ENCODE measurements around the gene MTR. TPM values are rescaled to one million over a fixed set of nuclear protein-coding genes. Genes with fewer than 3 reads are reported as not detected.

The MTR gene
- total RNA-seq, 1 donor from 2014 or later, result 37.1 TPM

DNA sequence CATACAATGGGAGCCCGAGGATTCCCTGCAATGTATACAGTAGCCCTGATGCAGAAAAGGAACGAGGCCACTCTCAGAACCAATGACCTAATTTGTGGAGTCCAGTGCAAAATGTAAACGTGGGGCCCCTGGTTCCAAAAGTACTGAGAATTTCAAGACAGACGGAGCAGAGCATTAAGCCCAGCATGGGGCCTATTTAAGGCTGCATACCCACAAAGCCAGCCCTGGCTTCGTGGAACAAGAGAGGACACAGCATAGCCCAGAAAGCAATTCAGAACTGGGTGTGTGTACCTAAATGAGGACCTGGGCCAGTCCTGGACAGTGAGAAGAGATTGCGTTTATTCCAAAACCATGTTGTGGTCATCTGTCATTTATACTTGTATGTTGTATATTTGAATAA, 153.9 kb downstream of the MTR start:
- intact Hi-C loops (cut with micrococcal nuclease), result no loop called here
- Mint-ChIP-seq H3K27ac (no peak overlapping the region), H3K4me1 (no peaks in the 10 kb centered on the region), H3K36me3 (ENCODE audit: low read depth) (no peaks in the 10 kb centered on the region), H3K4me3 (no peak overlapping the region), H3K27me3 (no peaks in the 10 kb centered on the region), H3K9me3 (peaks cover 4% of the 10 kb centered on the region)
- TF ChIP-seq, protein P1, sequence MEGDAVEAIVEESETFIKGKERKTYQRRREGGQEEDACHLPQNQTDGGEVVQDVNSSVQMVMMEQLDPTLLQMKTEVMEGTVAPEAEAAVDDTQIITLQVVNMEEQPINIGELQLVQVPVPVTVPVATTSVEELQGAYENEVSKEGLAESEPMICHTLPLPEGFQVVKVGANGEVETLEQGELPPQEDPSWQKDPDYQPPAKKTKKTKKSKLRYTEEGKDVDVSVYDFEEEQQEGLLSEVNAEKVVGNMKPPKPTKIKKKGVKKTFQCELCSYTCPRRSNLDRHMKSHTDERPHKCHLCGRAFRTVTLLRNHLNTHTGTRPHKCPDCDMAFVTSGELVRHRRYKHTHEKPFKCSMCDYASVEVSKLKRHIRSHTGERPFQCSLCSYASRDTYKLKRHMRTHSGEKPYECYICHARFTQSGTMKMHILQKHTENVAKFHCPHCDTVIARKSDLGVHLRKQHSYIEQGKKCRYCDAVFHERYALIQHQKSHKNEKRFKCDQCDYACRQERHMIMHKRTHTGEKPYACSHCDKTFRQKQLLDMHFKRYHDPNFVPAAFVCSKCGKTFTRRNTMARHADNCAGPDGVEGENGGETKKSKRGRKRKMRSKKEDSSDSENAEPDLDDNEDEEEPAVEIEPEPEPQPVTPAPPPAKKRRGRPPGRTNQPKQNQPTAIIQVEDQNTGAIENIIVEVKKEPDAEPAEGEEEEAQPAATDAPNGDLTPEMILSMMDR (IDR thresholded peaks at IDR 0.05), result no peak
- ChIA-PET CTCF (no interaction called here), POLR2A (no interaction called here)
- ATAC-seq (ENCODE audit: low read depth) (no peak), DNase-seq (no peak)

DNA sequence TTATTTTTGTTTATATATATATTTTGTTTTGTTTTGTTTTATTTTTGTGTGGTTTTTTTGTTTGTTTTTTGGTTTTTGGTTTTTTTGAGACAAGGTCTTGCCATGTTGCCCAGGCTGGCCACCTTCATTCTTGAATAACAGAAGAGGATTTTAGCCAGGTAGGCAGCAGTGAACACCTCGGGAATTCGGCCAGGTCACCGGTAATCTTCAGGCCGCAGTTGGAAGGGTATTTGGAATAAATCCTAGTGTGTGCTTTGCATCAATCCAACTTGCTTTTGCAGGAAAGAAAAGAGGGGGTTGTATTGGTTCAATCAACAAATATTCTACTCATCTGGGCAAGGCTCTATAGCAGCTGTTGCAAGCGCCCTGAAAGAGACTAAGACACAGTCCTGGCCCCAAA, 155.3 kb downstream of the MTR start:
- intact Hi-C loops (cut with micrococcal nuclease), result no loop called here
- CTCF ChIA-PET, result no interaction called here
- H3K9me3 Mint-ChIP-seq, result peaks cover 7% of the 10 kb centered on the region
- TF ChIP-seq, protein P1 (IDR thresholded peaks at IDR 0.05), result no peak
- no peaks in the 10 kb centered on the region for H3K4me1 Mint-ChIP-seq
- no peak overlapping the region for H3K4me3 Mint-ChIP-seq
- no peaks in the 10 kb centered on the region for H3K36me3 Mint-ChIP-seq (ENCODE audit: low read depth)
- no peak overlapping the region for H3K27ac Mint-ChIP-seq
- no peaks in the 10 kb centered on the region for H3K27me3 Mint-ChIP-seq
- DNase-seq, result no peak
- POLR2A ChIA-PET, result no interaction called here
- no peak for ATAC-seq (ENCODE audit: low read depth)

DNA sequence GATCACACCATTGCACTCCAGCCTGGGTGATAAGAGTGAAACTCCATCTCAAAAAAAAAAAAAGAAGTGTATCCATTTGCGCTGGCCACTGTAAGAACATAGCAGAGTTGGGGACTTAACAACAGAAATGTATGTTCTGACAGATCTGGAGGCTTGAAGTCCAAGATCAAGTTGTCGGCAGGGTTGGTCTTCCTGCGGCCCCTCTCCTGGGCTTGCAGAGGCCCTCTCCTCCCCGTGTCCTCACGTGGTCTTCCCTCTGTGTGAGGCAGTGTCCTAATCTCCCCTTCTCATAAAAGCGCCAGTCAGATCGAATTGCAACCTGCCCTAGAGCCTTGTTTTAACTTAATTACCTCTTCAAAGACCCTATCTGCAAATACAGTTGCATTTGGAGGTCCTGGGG, 156.6 kb downstream of the MTR start:
- DNase-seq (no peak), ATAC-seq (ENCODE audit: low read depth) (no peak)
- Mint-ChIP-seq H3K36me3 (ENCODE audit: low read depth) (no peaks in the 10 kb centered on the region), H3K4me3 (no peak overlapping the region), H3K9me3 (peaks cover 7% of the 10 kb centered on the region), H3K4me1 (no peaks in the 10 kb centered on the region), H3K27me3 (no peaks in the 10 kb centered on the region), H3K27ac (no peak overlapping the region)
- TF ChIP-seq, protein P1 (IDR thresholded peaks at IDR 0.05), result no peak
- POLR2A ChIA-PET, result no interaction called here
- intact Hi-C loops (cut with micrococcal nuclease), result no loop called here
- CTCF ChIA-PET, result no interaction called here

DNA sequence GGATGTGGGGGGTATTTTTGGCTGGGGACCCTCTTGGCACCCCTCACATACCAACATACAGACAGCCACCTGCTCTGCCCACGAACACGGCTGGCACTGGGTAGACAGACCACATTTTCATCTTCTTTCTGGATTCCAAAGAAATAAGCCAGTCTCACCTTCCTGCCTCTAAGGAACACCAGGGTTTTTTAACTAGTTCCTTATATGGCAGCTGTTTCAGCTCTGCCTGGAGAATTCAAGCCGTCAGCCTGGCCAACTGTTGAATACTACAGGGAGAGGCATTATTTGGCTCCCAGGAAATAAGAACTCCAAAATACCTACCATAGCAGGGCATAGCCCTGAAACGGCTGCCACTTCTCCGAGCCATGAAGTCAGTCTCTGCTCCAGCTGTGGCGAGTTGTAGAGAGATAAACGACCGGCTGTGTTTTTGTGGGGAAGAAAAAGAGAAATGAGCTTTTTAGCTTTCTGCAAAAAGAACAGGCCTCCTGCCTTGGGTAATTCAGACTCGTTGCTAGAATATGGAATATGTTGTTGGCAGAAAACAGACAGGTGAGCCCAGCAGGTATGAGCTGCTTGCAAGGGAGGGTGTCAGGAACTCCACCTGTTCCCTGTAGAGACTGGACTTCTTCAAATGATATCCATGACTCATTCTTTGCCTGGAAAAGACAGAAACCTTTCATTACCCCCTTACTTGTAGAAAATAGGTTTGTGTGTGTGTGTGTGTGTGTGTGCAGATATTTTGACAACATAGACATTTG, 157.3 kb downstream of the MTR start:
- no peak for DNase-seq
- Mint-ChIP-seq H3K4me3 (no peak overlapping the region), H3K4me1 (no peaks in the 10 kb centered on the region), H3K36me3 (ENCODE audit: low read depth) (no peaks in the 10 kb centered on the region), H3K27me3 (no peaks in the 10 kb centered on the region), H3K9me3 (peaks cover 7% of the 10 kb centered on the region), H3K27ac (no peak overlapping the region)
- ATAC-seq (ENCODE audit: low read depth), result no peak
- TF ChIP-seq, protein P1 (IDR thresholded peaks at IDR 0.05), result no peak
- intact Hi-C loops (cut with micrococcal nuclease), result no loop called here
- ChIA-PET CTCF (no interaction called here), POLR2A (no interaction called here)

DNA sequence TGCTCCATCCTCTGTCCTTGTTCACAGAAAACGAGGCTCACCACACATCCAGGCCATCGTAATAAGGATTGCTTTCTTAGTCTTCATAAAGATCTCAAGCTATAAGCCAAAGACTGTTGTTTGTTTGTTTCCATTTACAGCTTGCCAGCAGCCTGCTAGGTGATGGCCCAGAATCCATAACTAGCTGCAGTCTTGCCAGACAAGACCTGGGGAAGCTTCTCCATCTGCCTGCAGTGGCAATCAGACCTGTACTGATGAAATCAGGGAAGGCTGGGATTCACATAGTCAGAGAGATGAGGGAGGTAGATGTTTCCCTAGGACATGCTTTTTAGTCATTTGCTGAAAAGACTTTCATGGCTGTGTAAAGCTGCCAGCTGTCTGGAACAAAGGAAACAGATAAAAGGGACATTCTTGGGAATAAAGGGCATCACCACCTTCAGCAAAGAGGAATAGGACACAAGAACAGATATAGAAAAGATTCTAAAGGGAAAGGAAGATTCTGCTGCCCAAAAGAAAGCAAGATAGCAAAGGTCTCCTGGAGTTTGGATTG, 158.1 kb downstream of the MTR start:
- no peak for ATAC-seq (ENCODE audit: low read depth)
- ChIA-PET CTCF (no interaction called here), POLR2A (no interaction called here)
- Mint-ChIP-seq H3K27ac (no peak overlapping the region), H3K36me3 (ENCODE audit: low read depth) (no peaks in the 10 kb centered on the region), H3K4me1 (no peaks in the 10 kb centered on the region), H3K27me3 (no peaks in the 10 kb centered on the region), H3K9me3 (peaks cover 7% of the 10 kb centered on the region), H3K4me3 (no peak overlapping the region)
- TF ChIP-seq, protein P1 (IDR thresholded peaks at IDR 0.05), result no peak
- intact Hi-C loops (cut with micrococcal nuclease), result no loop called here
- no peak for DNase-seq

Other genes starting within 250 kb of the MTR start
- gene HEATR1, start 190.8 kb upstream of the MTR start, total RNA-seq, result 69.3 and 78.5 TPM in 2 replicates
- not detected in 2 replicates for gene ACTN2, start 108.8 kb upstream of the MTR start, total RNA-seq
- not detected in 2 replicates for gene MT1HL1, start 209.1 kb downstream of the MTR start, total RNA-seq
- gene RYR2, start 246.9 kb downstream of the MTR start, total RNA-seq, result not detected in 2 replicates